Right lobe of liver (tissue), 4 donors: ENCODE results near the gene LTC4S.

Source experiments
- POLR2A ChIP-seq: fragments of 450-650 bp; IDR thresholded peaks from one replicate; pipeline ENCODE4 v1.6.1; 2017; ENCODE audit warnings: antibody characterized with exemption, mild to moderate bottlenecking
- TF ChIP-seq, protein P1 (sequence below), 4 donors: fragments of 200-600 bp in 3 of 4; fragments of 450-650 bp in 1 of 4; IDR thresholded peaks; one replicate each; pipeline versions ENCODE4 v1.5.1 to v1.8.0; 2016 to 2022; ENCODE audit warnings: antibody characterized with exemption in 4 of 4, mild to moderate bottlenecking in 2 of 4
- donor health status: DM: no; HTN: no; CAD: no.
- donor health status: DM: no; HTN: no; CAD: no.
- donor health status: DM: no; HTN: yes; CAD: no.

DNA sequence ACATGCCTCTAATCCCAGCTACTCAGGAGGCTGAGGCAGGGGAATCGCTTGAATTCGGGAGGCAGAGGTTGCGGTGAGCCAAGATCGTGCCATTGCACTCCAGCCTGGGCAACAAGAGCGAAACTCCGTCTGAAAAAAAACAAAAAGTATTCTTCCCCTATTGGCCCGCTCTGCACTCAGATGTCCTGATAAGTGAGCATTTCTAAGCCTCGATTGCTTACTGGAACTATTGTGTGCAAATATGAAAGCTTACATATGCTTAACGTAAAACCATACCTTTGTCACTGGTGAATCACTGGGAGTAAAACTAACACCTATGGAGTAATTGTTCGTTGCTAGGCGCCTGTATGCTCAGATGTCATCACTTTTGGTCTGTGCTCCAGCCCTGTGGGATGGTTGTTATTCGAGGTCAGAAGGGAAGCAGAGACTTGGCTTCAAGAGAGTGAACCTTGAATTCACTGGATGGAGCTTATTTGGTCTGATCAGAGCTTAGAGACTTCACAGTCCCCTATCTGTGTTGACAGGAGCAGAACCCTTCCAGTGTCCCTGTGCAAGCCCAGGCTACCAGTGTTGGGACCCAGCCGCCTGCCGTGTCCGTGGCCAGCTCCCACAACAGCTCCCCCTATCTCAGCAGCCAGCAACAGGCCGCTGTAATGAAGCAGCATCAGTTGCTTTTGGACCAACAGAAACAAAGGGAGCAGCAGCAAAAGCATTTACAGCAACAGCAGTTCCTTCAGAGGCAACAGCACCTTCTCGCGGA is 25.3 kb upstream of the LTC4S start:
- TF ChIP-seq, protein P1, sequence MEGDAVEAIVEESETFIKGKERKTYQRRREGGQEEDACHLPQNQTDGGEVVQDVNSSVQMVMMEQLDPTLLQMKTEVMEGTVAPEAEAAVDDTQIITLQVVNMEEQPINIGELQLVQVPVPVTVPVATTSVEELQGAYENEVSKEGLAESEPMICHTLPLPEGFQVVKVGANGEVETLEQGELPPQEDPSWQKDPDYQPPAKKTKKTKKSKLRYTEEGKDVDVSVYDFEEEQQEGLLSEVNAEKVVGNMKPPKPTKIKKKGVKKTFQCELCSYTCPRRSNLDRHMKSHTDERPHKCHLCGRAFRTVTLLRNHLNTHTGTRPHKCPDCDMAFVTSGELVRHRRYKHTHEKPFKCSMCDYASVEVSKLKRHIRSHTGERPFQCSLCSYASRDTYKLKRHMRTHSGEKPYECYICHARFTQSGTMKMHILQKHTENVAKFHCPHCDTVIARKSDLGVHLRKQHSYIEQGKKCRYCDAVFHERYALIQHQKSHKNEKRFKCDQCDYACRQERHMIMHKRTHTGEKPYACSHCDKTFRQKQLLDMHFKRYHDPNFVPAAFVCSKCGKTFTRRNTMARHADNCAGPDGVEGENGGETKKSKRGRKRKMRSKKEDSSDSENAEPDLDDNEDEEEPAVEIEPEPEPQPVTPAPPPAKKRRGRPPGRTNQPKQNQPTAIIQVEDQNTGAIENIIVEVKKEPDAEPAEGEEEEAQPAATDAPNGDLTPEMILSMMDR (IDR thresholded peaks at IDR 0.05) = no peak
- TF ChIP-seq POLR2A = no peak
